C1 segment of cervical spinal cord (tissue), 14 donors: Measurements from ENCODE around the gene MTIF2.
"Not testable (repeated sequence)": the region's sequence is repeated elsewhere in the genome, so short reads cannot be mapped to it uniquely, and the experiment has no call there.

Source experiments
- DNase-seq, 14 donors: peaks; one replicate each; lab custom pipeline; 2025; lab: John Stamatoyannopoulos, UW

MTIF2 gene

DNA sequence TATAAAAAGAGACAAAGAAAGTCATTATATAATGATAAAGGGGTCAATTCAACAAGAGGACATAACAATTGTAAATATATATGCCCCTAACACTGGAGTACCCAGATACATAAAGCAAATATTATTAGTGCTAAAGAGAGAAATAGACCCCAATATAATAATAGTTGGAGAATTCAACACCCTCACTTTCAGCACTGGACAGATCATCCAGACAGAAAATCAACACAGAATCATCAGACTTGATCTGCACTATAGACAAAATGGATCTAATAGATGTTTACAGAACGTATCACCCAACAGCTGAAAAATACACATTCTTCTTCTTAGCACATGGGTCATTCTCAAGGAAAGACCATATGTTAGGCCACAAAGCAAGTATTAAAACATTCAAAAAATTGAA is 68.6 kb downstream of the MTIF2 start:
- no peak for DNase-seq

- no peak for DNase-seq
Measured at GRCh38 chr2:55196526-55196925, 72.5 kb downstream of the MTIF2 start.

DNA sequence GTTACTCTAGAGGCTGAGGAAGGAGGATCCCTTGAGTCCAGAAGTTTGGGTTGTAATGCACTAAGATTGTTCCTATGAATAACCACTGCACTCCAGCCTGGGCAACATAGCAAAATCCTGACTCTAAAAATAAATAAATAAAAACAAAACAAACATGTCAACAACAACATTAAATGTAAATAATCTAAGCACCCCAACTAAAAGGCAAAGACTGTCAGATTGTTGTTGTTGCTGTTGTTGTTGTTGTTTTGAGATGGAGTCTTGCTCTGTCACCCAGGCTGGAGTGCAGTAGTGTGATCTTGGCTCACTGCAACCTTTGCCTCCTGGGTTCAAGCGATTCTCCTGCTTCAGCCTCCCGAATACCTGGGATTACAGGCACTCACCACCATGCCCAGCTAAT is 77.1 kb downstream of the MTIF2 start:
- DNase-seq = not testable (repeated sequence)

DNA sequence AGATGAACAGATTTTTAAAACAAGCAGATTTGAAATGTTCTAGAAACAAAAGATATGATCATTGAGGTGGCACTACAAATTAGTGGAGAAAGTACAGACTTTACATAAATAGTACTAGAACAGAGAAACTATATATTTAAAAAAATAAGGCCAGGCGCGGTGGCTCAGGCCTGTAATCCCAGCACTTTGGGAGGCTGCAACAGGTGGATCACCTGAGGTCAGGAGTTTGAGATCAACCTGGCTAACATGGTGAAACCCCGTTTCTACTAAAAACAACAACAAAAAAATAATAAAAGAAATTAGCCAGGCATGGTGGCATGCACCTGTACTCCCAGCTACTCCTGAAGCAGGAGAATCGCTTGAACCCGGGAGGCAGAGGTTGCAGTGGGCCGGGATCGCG is 82.2 kb downstream of the MTIF2 start:
- DNase-seq = not testable (repeated sequence)
